Stomach (tissue), 9 donors: Measurements from ENCODE around the gene GNAT3. TPM values are rescaled to one million over a fixed set of nuclear protein-coding genes. Genes with fewer than 3 reads are reported as not detected.

ENCODE experiments used
- DNase-seq, 2 donors: peaks; one replicate each; pipeline versions ENCODE4 v3.0.0 to v3.0.0-alpha.2; 2013 to 2019
- H3K27ac ChIP-seq, 5 donors: fragments of 200-600 bp in 4 of 5; sonication (generic) in 4 of 5; one replicate each; pipeline ENCODE4 v1.5.1; 2013 to 2019; ENCODE audit warnings: mild to moderate bottlenecking in 1 of 5, moderate library complexity in 1 of 5
- H3K27me3 ChIP-seq, 3 donors: fragments of 200-600 bp; sonication (generic); one replicate each; pipeline ENCODE4 v1.5.1; 2017 to 2019; ENCODE audit warnings: mixed run types in 1 of 3
- H3K36me3 ChIP-seq, 4 donors: fragments of 200-600 bp; sonication (generic); 1 replicate in 3 of 4; 2 replicates in 1 of 4; pipeline ENCODE4 v1.5.1; 2016 to 2019
- H3K4me1 ChIP-seq, 4 donors: fragments of 200-600 bp; sonication (generic); one replicate each; pipeline ENCODE4 v1.5.1; 2016 to 2019
- H3K4me3 ChIP-seq, 4 donors: fragments of 200-600 bp; sonication (generic) in 3 of 4; one replicate each; pipeline ENCODE4 v1.5.1; 2016 to 2019; ENCODE audit warnings: mild to moderate bottlenecking in 1 of 4
- H3K9me3 ChIP-seq, 4 donors: fragments of 200-600 bp; sonication (generic); one replicate each; pipeline ENCODE4 v1.5.1; 2016 to 2019
- EP300 ChIP-seq: sonication (generic); formaldehyde crosslinking; IDR thresholded peaks from one replicate; pipeline ENCODE4 v1.6.1; 2017; ENCODE audit warnings: antibody characterized with exemption
- POLR2A ChIP-seq, 4 donors: fragments of 450-650 bp; IDR thresholded peaks; one replicate each; pipeline ENCODE4 v1.6.1; 2016; ENCODE audit warnings: antibody characterized with exemption in 4 of 4, control low read depth in 2 of 4, mild to moderate bottlenecking in 1 of 4, moderate library complexity in 1 of 4
- POLR2AphosphoS5 ChIP-seq, 3 donors: sonication (generic); formaldehyde crosslinking; IDR thresholded peaks; one replicate each; pipeline ENCODE4 v1.6.1; 2016; ENCODE audit warnings: antibody characterized with exemption in 3 of 3
- WGBS, 5 donors: extraction: QIAGEN DNeasy Blood & Tissue Kit in 3 of 5; methylation state at CpG; one replicate each; pipeline versions ENCODE4 v1.1.5 to v1.1.7; 2013 to 2018; 5-methylcytosine and 5-hydroxymethylcytosine counted together
- intact Hi-C: fragments of 100-400 bp; cut with DNase I; formaldehyde crosslinking; loops from one replicate; pipeline ENCODE4 v1.15.1; 2023; ENCODE audit warnings: low total_unique reads
- polyA plus RNA-seq, 3 donors: library from polyadenylated mRNA; stranded (reverse); fragments of 200-250 nt; gene quantifications; one replicate each; pipeline ENCODE4 v1.2.3, GENCODE V29; 2013
- total RNA-seq, 5 donors: library from RNA; depleted of rRNA; stranded (reverse); fragments of >200 nt; gene quantifications; one replicate each; pipeline versions ENCODE4 v1.1.0 to v1.2.3, GENCODE V29; 2014 to 2016
- TF ChIP-seq, protein P1 (sequence below), 7 experiments: fragments of 450-650 bp in 4 of 7; fragments of 200-600 bp in 3 of 7; sonication (generic) in 3 of 7; IDR thresholded peaks; one replicate each; pipeline ENCODE4 v1.5.1; 2016 to 2019; ENCODE audit warnings: antibody characterized with exemption in 7 of 7, control low read depth in 2 of 7, mild to moderate bottlenecking in 1 of 7
- donor health status: healthy with polysubstance abuse.
- donor health status: Bipolar disorder and iron deficiency.
- donor health status: healthy.

Gene GNAT3
- total and polyA plus RNA-seq, 8 donors = not detected

GRCh38 chr7:80420876-80421275, 91.0 kb downstream of the GNAT3 start:
- Histone ChIP-seq H3K4me3 (no peak overlapping the region), H3K4me1 (no peaks in the 10 kb centered on the region), H3K27ac (no peak overlapping the region), H3K27me3 (no peaks in the 10 kb centered on the region), H3K9me3 (no peaks in the 10 kb centered on the region), H3K36me3 (no peaks in the 10 kb centered on the region)
- intact Hi-C loops = no loop called here
- WGBS, 5 donors = 48 to 62% (median 58%) methylated on average over 2 of the region's 2 CpGs
- TF ChIP-seq POLR2A (IDR thresholded peaks at IDR 0.05) (no peak), POLR2AphosphoS5 (IDR thresholded peaks at IDR 0.05) (no peak), EP300 (no peak)
- TF ChIP-seq, protein P1, sequence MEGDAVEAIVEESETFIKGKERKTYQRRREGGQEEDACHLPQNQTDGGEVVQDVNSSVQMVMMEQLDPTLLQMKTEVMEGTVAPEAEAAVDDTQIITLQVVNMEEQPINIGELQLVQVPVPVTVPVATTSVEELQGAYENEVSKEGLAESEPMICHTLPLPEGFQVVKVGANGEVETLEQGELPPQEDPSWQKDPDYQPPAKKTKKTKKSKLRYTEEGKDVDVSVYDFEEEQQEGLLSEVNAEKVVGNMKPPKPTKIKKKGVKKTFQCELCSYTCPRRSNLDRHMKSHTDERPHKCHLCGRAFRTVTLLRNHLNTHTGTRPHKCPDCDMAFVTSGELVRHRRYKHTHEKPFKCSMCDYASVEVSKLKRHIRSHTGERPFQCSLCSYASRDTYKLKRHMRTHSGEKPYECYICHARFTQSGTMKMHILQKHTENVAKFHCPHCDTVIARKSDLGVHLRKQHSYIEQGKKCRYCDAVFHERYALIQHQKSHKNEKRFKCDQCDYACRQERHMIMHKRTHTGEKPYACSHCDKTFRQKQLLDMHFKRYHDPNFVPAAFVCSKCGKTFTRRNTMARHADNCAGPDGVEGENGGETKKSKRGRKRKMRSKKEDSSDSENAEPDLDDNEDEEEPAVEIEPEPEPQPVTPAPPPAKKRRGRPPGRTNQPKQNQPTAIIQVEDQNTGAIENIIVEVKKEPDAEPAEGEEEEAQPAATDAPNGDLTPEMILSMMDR (IDR thresholded peaks at IDR 0.05) = no peak
- no peak for DNase-seq

- Histone ChIP-seq H3K9me3 (no peaks in the 10 kb centered on the region), H3K27ac (no peak overlapping the region), H3K4me1 (no peaks in the 10 kb centered on the region), H3K27me3 (no peaks in the 10 kb centered on the region), H3K36me3 (no peaks in the 10 kb centered on the region), H3K4me3 (no peak overlapping the region)
- intact Hi-C loops = no loop called here
- DNase-seq = no peak
- 83 to 95% (median 91%) methylated on average over 6 of the region's 6 CpGs for WGBS, 5 donors
- TF ChIP-seq EP300 = no peak
These were observed 94.6 kb downstream of the GNAT3 start for GRCh38 chr7:80417211-80417793.

GRCh38 chr7:80415522-80415921, 96.3 kb downstream of the GNAT3 start:
- WGBS, 5 donors = 71 to 90% (median 81%) methylated on average over 1 of the region's 1 CpG
- H3K36me3 ChIP-seq = no peaks in the 10 kb centered on the region
- intact Hi-C loops = no loop called here
- H3K9me3 ChIP-seq = no peaks in the 10 kb centered on the region
- no peaks in the 10 kb centered on the region for H3K4me1 ChIP-seq
- no peaks in the 10 kb centered on the region for H3K27me3 ChIP-seq
- no peak overlapping the region for H3K27ac ChIP-seq
- DNase-seq = no peak
- H3K4me3 ChIP-seq = no peak overlapping the region
- no peak for TF ChIP-seq POLR2A (IDR thresholded peaks at IDR 0.05)
- TF ChIP-seq EP300 = no peak
- TF ChIP-seq, protein P1 (IDR thresholded peaks at IDR 0.05) = no peak
- no peak for TF ChIP-seq POLR2AphosphoS5 (IDR thresholded peaks at IDR 0.05)

DNA sequence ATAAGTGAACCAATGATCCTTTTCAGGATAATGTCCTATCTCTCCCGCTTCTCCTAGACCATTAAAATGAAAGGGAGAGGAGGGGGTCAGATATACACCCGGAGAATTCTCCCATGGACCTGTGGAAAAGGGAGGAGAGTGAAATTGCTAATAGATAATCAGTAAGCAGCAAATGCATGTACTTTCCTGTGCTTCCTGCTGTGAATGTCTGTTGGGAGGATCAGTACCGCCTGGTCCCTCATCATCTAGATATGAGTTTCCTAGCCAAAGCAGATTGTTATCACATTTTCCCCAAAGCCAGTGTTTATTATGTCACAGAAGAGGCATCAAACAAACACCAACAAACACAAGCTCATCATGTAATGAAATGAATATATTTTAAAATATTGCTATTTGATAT, 96.8 kb downstream of the GNAT3 start:
- H3K27me3 ChIP-seq = no peaks in the 10 kb centered on the region
- no peaks in the 10 kb centered on the region for H3K9me3 ChIP-seq
- no peak for DNase-seq
- no peaks in the 10 kb centered on the region for H3K4me1 ChIP-seq
- H3K36me3 ChIP-seq = no peaks in the 10 kb centered on the region
- TF ChIP-seq POLR2A (IDR thresholded peaks at IDR 0.05) = no peak
- TF ChIP-seq EP300 = no peak
- TF ChIP-seq, protein P1 (IDR thresholded peaks at IDR 0.05) = no peak
- no peak for TF ChIP-seq POLR2AphosphoS5 (IDR thresholded peaks at IDR 0.05)
- WGBS, 5 donors = 87 to 95% (median 90%) methylated on average over 3 of the region's 3 CpGs
- H3K4me3 ChIP-seq = no peak overlapping the region
- no peak overlapping the region for H3K27ac ChIP-seq
- intact Hi-C loops = no loop called here

DNA sequence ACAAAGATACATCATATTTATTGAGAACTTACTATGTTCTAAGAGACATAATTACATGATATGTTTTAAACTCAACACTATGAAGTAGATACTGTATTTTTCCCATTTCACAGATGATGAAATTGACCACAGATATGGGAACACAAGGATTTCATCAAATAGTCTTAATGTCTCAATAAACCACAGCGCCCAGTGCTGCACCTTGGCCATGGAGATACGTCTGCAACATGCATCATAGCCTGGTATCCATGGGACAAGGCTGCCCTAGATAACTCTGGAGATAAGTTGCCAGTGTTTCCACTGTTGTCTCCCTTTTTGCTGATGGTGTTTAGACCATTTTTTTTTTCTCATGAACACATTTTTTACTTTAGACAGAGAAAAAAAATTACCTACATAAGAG, 97.5 kb downstream of the GNAT3 start:
- no peak overlapping the region for H3K27ac ChIP-seq
- intact Hi-C loops = no loop called here
- H3K4me1 ChIP-seq = no peaks in the 10 kb centered on the region
- H3K9me3 ChIP-seq = no peaks in the 10 kb centered on the region
- WGBS, 5 donors = 78 to 92% (median 85%) methylated on average over 2 of the region's 2 CpGs
- H3K4me3 ChIP-seq = no peak overlapping the region
- H3K27me3 ChIP-seq = no peaks in the 10 kb centered on the region
- no peak for DNase-seq
- TF ChIP-seq, protein P1 (IDR thresholded peaks at IDR 0.05) = no peak
- TF ChIP-seq POLR2A (IDR thresholded peaks at IDR 0.05) (no peak), EP300 (no peak), POLR2AphosphoS5 (IDR thresholded peaks at IDR 0.05) (no peak)
- H3K36me3 ChIP-seq = no peaks in the 10 kb centered on the region
